ENCODE measurements around the gene IFNGR1.

DNA sequence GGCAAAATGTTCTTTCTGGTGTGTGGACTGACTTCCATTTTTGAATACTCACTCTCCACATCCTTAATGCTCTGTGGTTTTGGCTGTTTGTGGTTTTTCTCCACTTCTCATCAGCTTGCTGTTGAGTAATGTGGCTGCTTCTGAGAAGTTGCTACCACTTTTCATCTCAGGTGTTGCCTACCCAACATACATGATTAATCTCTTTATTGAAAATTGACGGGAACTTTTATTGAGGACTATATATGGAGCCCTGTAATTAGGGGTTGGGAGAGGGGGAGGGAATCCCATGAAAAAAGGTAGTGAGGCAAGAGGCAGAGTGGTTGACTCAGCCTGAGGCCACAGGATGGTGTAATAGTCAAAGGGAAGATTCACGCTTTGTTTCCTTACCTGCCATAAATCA is 63.4 kb downstream of the IFNGR1 start:
- TF ChIP-seq CTCF (IDR thresholded peaks at IDR 0.05): no peak
- no peak for TF ChIP-seq POLR2A (IDR thresholded peaks at IDR 0.05)

Measured in right lobe of liver (tissue), 4 donors.